Ishikawa (cell line): ENCODE data around the gene ZNF446.

Source experiments
- CEBPB ChIP-seq: IDR thresholded peaks from 2 replicates; pipeline ENCODE4 v1.6.1; 2012
- CREB1 ChIP-seq: IDR thresholded peaks from 2 replicates; pipeline ENCODE4 v1.6.1; 2012; ENCODE audit warnings: low read depth
- EGR1 ChIP-seq: IDR thresholded peaks from 2 replicates; pipeline ENCODE4 v1.6.1; 2012
- EP300 ChIP-seq: IDR thresholded peaks from 2 replicates; pipeline ENCODE4 v1.6.1; 2012; ENCODE audit warnings: borderline replicate concordance
- FOXM1 ChIP-seq: IDR thresholded peaks from 2 replicates; pipeline ENCODE4 v1.6.1; 2012; ENCODE audit warnings: low read depth, borderline replicate concordance
- NFIC ChIP-seq: IDR thresholded peaks from 2 replicates; pipeline ENCODE4 v1.6.1; 2012
- RAD21 ChIP-seq: IDR thresholded peaks from 2 replicates; pipeline ENCODE4 v1.6.1; 2012; ENCODE audit warnings: low read depth
- TAF1 ChIP-seq: IDR thresholded peaks from 2 replicates; pipeline ENCODE4 v1.6.1; 2012; ENCODE audit warnings: low read depth, mild to moderate bottlenecking
- TCF12 ChIP-seq: IDR thresholded peaks from 2 replicates; pipeline ENCODE4 v1.6.1; 2012; ENCODE audit warnings: low read depth
- TEAD4 ChIP-seq: IDR thresholded peaks from 2 replicates; pipeline ENCODE4 v1.6.1; 2012
- YY1 ChIP-seq: IDR thresholded peaks from 2 replicates; pipeline ENCODE4 v1.6.1; 2012; ENCODE audit warnings: low read depth
- ZBTB7A ChIP-seq: IDR thresholded peaks from 2 replicates; pipeline ENCODE4 v1.6.1; 2012; ENCODE audit warnings: low read depth
- TF ChIP-seq, protein P1 (sequence below): IDR thresholded peaks from 2 replicates; pipeline ENCODE4 v1.6.1; 2012
- TF ChIP-seq, protein P2 (sequence below): IDR thresholded peaks from 2 replicates; pipeline ENCODE4 v1.6.1; 2012; ENCODE audit warnings: low read depth, mild to moderate bottlenecking
- TF ChIP-seq, protein P3 (sequence below): IDR thresholded peaks from 2 replicates; pipeline ENCODE4 v1.6.1; 2012

ZNF446 gene

DNA sequence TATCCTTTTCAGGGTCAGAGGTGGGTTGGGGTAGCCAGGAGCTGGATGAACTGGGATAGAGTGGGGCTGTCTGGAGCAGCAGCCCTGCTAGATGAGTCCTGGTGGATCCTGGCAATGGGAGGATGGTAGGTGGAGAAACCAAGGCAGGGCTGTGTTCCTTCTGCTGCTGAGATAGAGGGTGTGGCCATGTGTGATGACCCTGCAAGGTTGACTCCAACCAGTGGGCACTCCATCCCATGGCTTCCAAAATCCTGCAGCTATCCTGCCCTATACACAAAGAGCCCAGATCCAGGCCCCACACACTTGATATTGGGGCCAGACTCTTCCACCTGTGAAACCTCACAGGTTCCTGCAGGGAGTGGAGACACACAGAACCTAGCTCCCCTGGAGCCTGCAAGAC lies 2.4 kb upstream of the ZNF446 start:
- TF ChIP-seq YY1 (no peak), TCF12 (no peak), NFIC (no peak), RAD21 (no peak), FOXM1 (no peak), ZBTB7A (no peak), EP300 (no peak), TAF1 (no peak), TEAD4 (no peak)
- TF ChIP-seq, protein P1, sequence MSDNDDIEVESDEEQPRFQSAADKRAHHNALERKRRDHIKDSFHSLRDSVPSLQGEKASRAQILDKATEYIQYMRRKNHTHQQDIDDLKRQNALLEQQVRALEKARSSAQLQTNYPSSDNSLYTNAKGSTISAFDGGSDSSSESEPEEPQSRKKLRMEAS: no peak
- TF ChIP-seq, protein P2, sequence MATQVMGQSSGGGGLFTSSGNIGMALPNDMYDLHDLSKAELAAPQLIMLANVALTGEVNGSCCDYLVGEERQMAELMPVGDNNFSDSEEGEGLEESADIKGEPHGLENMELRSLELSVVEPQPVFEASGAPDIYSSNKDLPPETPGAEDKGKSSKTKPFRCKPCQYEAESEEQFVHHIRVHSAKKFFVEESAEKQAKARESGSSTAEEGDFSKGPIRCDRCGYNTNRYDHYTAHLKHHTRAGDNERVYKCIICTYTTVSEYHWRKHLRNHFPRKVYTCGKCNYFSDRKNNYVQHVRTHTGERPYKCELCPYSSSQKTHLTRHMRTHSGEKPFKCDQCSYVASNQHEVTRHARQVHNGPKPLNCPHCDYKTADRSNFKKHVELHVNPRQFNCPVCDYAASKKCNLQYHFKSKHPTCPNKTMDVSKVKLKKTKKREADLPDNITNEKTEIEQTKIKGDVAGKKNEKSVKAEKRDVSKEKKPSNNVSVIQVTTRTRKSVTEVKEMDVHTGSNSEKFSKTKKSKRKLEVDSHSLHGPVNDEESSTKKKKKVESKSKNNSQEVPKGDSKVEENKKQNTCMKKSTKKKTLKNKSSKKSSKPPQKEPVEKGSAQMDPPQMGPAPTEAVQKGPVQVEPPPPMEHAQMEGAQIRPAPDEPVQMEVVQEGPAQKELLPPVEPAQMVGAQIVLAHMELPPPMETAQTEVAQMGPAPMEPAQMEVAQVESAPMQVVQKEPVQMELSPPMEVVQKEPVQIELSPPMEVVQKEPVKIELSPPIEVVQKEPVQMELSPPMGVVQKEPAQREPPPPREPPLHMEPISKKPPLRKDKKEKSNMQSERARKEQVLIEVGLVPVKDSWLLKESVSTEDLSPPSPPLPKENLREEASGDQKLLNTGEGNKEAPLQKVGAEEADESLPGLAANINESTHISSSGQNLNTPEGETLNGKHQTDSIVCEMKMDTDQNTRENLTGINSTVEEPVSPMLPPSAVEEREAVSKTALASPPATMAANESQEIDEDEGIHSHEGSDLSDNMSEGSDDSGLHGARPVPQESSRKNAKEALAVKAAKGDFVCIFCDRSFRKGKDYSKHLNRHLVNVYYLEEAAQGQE: no peak
- TF ChIP-seq, protein P3, sequence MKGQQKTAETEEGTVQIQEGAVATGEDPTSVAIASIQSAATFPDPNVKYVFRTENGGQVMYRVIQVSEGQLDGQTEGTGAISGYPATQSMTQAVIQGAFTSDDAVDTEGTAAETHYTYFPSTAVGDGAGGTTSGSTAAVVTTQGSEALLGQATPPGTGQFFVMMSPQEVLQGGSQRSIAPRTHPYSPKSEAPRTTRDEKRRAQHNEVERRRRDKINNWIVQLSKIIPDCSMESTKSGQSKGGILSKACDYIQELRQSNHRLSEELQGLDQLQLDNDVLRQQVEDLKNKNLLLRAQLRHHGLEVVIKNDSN: no peak

DNA sequence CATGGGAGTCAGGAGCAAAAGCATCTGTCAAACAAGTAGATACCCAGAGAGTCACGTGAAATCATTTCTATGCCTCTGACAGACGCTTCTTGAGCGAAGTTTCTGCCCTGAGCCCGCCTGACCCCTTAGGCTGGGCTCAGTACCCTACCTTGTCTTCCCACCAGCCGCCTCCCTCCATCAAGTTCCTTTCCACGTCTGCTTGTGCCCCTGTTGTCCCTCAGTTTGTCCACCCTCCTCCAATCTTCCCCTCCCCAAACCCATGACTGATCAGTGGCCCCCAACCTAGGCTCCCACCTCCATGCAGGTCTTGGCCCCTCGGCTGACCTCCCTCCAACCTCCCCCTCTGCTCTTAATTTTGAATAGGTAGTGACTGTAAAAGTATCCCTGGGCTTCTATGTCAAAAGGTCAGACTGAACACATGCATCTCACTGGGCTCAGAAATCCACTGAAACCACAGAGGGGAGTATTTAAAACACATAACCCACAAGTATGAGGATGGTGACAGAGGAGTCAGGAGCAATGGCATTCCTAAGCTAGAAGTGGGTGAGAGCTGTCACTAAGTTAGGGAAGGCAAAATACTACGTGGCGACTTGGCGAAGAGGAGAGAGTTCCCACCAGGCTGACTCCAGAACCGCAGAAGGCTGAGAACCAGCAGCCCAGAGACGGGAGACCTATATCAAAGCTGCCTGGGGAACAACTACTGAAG lies 1.7 kb upstream of the ZNF446 start:
- TF ChIP-seq NFIC (no peak), CREB1 (no peak), TEAD4 (no peak), TCF12 (no peak), EGR1 (no peak), EP300 (no peak), RAD21 (no peak), CEBPB (no peak), FOXM1 (no peak), TAF1 (no peak), ZBTB7A (no peak), YY1 (no peak)
- TF ChIP-seq, protein P1: no peak
- TF ChIP-seq, protein P3: no peak
- TF ChIP-seq, protein P2: no peak

DNA sequence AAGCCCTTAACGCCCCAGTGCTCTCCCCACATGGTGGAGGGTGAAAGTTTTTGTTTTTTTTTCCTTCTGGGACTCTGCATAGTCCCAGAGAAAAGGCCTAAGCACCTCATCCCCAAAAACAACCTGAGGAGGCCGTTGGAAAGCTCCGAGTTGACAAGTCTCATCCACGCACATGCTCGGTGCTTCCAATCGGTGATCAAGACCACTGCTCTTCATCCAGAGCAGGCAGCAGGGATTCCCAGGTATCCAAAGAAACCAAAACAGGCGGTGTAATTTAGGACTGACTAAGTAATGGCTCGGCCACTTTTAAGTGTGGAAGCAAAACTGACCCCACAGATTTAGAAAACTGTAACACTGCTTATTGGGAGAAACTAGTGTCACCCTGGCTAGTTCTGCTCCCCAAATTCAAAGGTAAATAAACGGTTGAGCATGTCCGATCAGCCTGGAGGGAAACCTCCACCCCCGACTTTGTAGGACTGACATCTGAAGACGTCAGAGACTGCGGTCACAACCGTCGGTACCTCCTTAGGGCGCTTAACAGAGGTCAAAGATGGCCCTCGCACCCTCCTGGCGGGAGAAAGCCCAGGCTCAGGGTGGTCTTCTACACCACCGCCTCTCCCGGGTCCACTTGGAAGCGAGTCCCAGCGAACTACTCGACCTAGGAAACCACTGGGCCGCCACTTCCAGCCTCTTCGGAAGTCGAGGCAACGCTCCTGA lies 997 bp upstream of the ZNF446 start:
- no peak for TF ChIP-seq CREB1
- TF ChIP-seq, protein P1: peak; percentile 8; the same call in 1 of the 2 replicates

DNA sequence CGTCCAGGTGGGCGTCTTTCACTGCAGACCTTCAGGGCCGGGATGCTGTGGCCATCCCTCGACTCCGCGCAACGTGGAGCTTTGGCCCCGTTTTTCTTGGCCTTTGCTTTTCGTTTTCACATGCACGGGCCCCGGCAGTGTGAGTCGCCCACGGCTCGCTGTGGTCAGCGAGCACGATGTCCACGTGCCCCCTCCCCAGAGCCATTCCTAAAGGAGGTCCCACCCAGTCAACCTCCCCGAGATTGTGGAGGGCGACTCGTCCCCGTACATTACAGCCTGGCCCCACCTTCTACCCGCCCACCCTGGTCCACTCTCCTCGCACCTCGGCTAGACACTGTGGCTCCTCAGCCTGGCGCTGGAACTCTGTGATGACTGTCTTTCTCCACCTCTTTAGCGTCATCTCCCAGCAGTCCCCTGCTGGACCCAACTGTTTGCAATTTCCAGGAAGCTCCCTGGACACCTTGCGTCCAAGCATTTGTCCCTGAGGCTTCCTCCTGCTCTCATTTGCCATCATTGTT lies 405 bp downstream of the ZNF446 start:
- no peak for TF ChIP-seq TEAD4
- no peak for TF ChIP-seq CREB1
- TF ChIP-seq, protein P1: no peak
- TF ChIP-seq EGR1: no peak
- no peak for TF ChIP-seq YY1
- TF ChIP-seq FOXM1: no peak
- no peak for TF ChIP-seq TAF1
- TF ChIP-seq NFIC: no peak
- TF ChIP-seq CEBPB: no peak
- TF ChIP-seq TCF12: no peak
- TF ChIP-seq RAD21: no peak
- TF ChIP-seq, protein P3: no peak
- no peak for TF ChIP-seq ZBTB7A
